CD8-positive, alpha-beta memory T cell (primary cell): ENCODE measurements around the gene DSCAM. TPM values are rescaled to one million over a fixed set of nuclear protein-coding genes. Genes with fewer than 3 reads are reported as not detected.

Source experiments
- CTCF ChIA-PET: fragments of 350-600 bp; sonication (Branson Sonifier 250); formaldehyde crosslinking; loops from one replicate; lab custom pipeline; 2021; ENCODE audit warnings: antibody characterized with exemption; lab: Charles Lee
- POLR2A ChIA-PET: fragments of 350-600 bp; sonication (Branson Sonifier 250); formaldehyde crosslinking; loops from one replicate; lab custom pipeline; 2021; ENCODE audit warnings: antibody characterized with exemption; lab: Charles Lee
- DNase-seq, 5 donors: peaks; one replicate each; pipeline versions ENCODE4 v3.0.0 to v3.0.0-alpha.2; 2020 to 2022; ENCODE audit warnings: mixed read lengths in 1 of 5
- H3K27ac ChIP-seq: one replicate; pipeline ENCODE4 v1.7.0; 2013; ENCODE audit warnings: low read depth, mild to moderate bottlenecking, low read length, moderate library complexity
- H3K27me3 ChIP-seq: 2 replicates; pipeline ENCODE4 v1.7.0; 2013; ENCODE audit warnings: low read length, mild to moderate bottlenecking; ENCODE audit not compliant: insufficient read depth, poor library complexity, severe bottlenecking
- H3K36me3 ChIP-seq: 2 replicates; pipeline ENCODE4 v1.7.0; 2013; ENCODE audit warnings: mild to moderate bottlenecking, low read length, moderate library complexity; ENCODE audit not compliant: insufficient read depth
- H3K4me1 ChIP-seq: 2 replicates; pipeline ENCODE4 v1.7.0; 2013; ENCODE audit warnings: mild to moderate bottlenecking, low read length, moderate library complexity; ENCODE audit not compliant: insufficient read depth
- H3K4me3 ChIP-seq: 2 replicates; pipeline ENCODE4 v1.7.0; 2013; ENCODE audit warnings: mild to moderate bottlenecking, low read length
- H3K9me3 ChIP-seq: 2 replicates; pipeline ENCODE4 v1.7.0; 2013; ENCODE audit warnings: mild to moderate bottlenecking, low read length
- H3K27ac Mint-ChIP-seq, 8 donors: one replicate each; pipeline ENCODE4 v1.8.0; 2020 to 2021; ENCODE audit warnings: mixed read lengths in 8 of 8, mild to moderate bottlenecking in 6 of 8, inconsistent platforms in 3 of 8, moderate library complexity in 3 of 8
- H3K27me3 Mint-ChIP-seq, 2 donors: one replicate each; pipeline ENCODE4 v1.8.0; 2020 to 2021; ENCODE audit warnings: mixed read lengths in 2 of 2, mild to moderate bottlenecking in 1 of 2, moderate library complexity in 1 of 2
- H3K36me3 Mint-ChIP-seq, 3 donors: one replicate each; pipeline ENCODE4 v1.8.0; 2020 to 2021; ENCODE audit warnings: mixed read lengths in 3 of 3, inconsistent platforms in 1 of 3, mild to moderate bottlenecking in 1 of 3
- H3K4me1 Mint-ChIP-seq, 3 donors: one replicate each; pipeline ENCODE4 v1.8.0; 2020 to 2021; ENCODE audit warnings: mixed read lengths in 3 of 3, inconsistent platforms in 1 of 3, mild to moderate bottlenecking in 1 of 3
- H3K4me3 Mint-ChIP-seq, 7 donors: one replicate each; pipeline ENCODE4 v1.8.0; 2020 to 2021; ENCODE audit warnings: mixed read lengths in 7 of 7, mild to moderate bottlenecking in 6 of 7, moderate library complexity in 4 of 7, inconsistent platforms in 2 of 7
- H3K9me3 Mint-ChIP-seq, 5 donors: one replicate each; pipeline ENCODE4 v1.8.0; 2020 to 2022; ENCODE audit warnings: mixed read lengths in 5 of 5, mild to moderate bottlenecking in 3 of 5, moderate library complexity in 2 of 5, inconsistent platforms in 1 of 5
- polyA plus RNA-seq: library from polyadenylated mRNA; unstranded; fragments of 300-500 nt; fragmentation: Illumina TruSeq; gene quantifications from one replicate; pipeline ENCODE4 v1.2.3, GENCODE V29; 2021
- total RNA-seq, 2 experiments: library from RNA; stranded (reverse); gene quantifications; one replicate each; pipeline ENCODE4 v1.2.3, GENCODE V29; 2021

DSCAM gene
- total and polyA plus RNA-seq, 3 experiments from 2014 or later: not detected

GRCh38 chr21:40689217-40689616, 157.7 kb downstream of the DSCAM start:
- H3K4me3 Mint-ChIP-seq: no peak overlapping the region
- no peaks in the 10 kb centered on the region for H3K4me1 Mint-ChIP-seq

GRCh38 chr21:40688106-40688864, 158.7 kb downstream of the DSCAM start:
- no peak overlapping the region for H3K4me3 Mint-ChIP-seq
- H3K36me3 Mint-ChIP-seq: no peaks in the 10 kb centered on the region
- H3K9me3 ChIP-seq: no peaks in the 10 kb centered on the region
- ChIA-PET CTCF (no interaction called here), POLR2A (no interaction called here)
- no peak overlapping the region for H3K27ac ChIP-seq
- no peak overlapping the region for H3K4me3 ChIP-seq
- no peaks in the 10 kb centered on the region for H3K4me1 Mint-ChIP-seq
- no peaks in the 10 kb centered on the region for H3K36me3 ChIP-seq
- peaks cover 1 to 16% (median 4%) of the 10 kb centered on the region in 5 donors for H3K9me3 Mint-ChIP-seq
- no peaks in the 10 kb centered on the region for H3K27me3 Mint-ChIP-seq
- H3K27ac Mint-ChIP-seq: no peak overlapping the region
- H3K27me3 ChIP-seq: no peaks in the 10 kb centered on the region
- H3K4me1 ChIP-seq: no peaks in the 10 kb centered on the region
- no peak for DNase-seq

More at GRCh38 chr21:40689217-40689616, 157.7 kb downstream of the DSCAM start:
- Mint-ChIP-seq H3K27ac (no peak overlapping the region), H3K9me3 (peaks cover 0 to 14% (median 0%) of the 10 kb centered on the region in 5 donors), H3K36me3 (no peaks in the 10 kb centered on the region), H3K27me3 (no peaks in the 10 kb centered on the region)
- H3K27ac ChIP-seq: no peak overlapping the region
- no peaks in the 10 kb centered on the region for H3K36me3 ChIP-seq
- no peaks in the 10 kb centered on the region for H3K27me3 ChIP-seq
- ChIA-PET POLR2A (no interaction called here), CTCF (no interaction called here)
- H3K4me1 ChIP-seq: no peaks in the 10 kb centered on the region
- no peaks in the 10 kb centered on the region for H3K9me3 ChIP-seq
- H3K4me3 ChIP-seq: no peak overlapping the region
- no peak for DNase-seq

GRCh38 chr21:40687625-40688024, 159.3 kb downstream of the DSCAM start:
- no peaks in the 10 kb centered on the region for H3K27me3 ChIP-seq
- Mint-ChIP-seq H3K36me3 (no peaks in the 10 kb centered on the region), H3K9me3 (peaks cover 6 to 16% (median 7%) of the 10 kb centered on the region in 5 donors), H3K4me3 (no peak overlapping the region), H3K4me1 (no peaks in the 10 kb centered on the region), H3K27me3 (no peaks in the 10 kb centered on the region), H3K27ac (no peak overlapping the region)
- no peaks in the 10 kb centered on the region for H3K9me3 ChIP-seq
- H3K36me3 ChIP-seq: no peaks in the 10 kb centered on the region
- H3K4me1 ChIP-seq: no peaks in the 10 kb centered on the region
- H3K27ac ChIP-seq: no peak overlapping the region
- DNase-seq: no peak
- no peak overlapping the region for H3K4me3 ChIP-seq
- ChIA-PET POLR2A (no interaction called here), CTCF (no interaction called here)

- no peaks in the 10 kb centered on the region for H3K9me3 ChIP-seq
- H3K27ac ChIP-seq: no peak overlapping the region
- Mint-ChIP-seq H3K36me3 (no peaks in the 10 kb centered on the region), H3K9me3 (peaks cover 8 to 17% (median 12%) of the 10 kb centered on the region in 5 donors), H3K4me3 (no peak overlapping the region), H3K27ac (no peak overlapping the region), H3K4me1 (no peaks in the 10 kb centered on the region), H3K27me3 (no peaks in the 10 kb centered on the region)
- no peaks in the 10 kb centered on the region for H3K27me3 ChIP-seq
- ChIA-PET POLR2A (no interaction called here), CTCF (no interaction called here)
- H3K36me3 ChIP-seq: no peaks in the 10 kb centered on the region
- H3K4me3 ChIP-seq: no peak overlapping the region
- no peak for DNase-seq
- H3K4me1 ChIP-seq: no peaks in the 10 kb centered on the region
Measured at GRCh38 chr21:40686526-40686925, 160.4 kb downstream of the DSCAM start.

- Mint-ChIP-seq H3K27ac (no peak overlapping the region), H3K4me3 (no peak overlapping the region), H3K27me3 (no peaks in the 10 kb centered on the region), H3K36me3 (no peaks in the 10 kb centered on the region), H3K9me3 (peaks cover 8 to 15% (median 12%) of the 10 kb centered on the region in 5 donors), H3K4me1 (no peaks in the 10 kb centered on the region)
- no peak for DNase-seq
- Histone ChIP-seq H3K36me3 (no peaks in the 10 kb centered on the region), H3K27ac (no peak overlapping the region), H3K4me1 (no peaks in the 10 kb centered on the region), H3K27me3 (no peaks in the 10 kb centered on the region), H3K9me3 (no peaks in the 10 kb centered on the region), H3K4me3 (no peak overlapping the region)
- CTCF ChIA-PET: no interaction called here
- POLR2A ChIA-PET: no interaction called here
Measured at GRCh38 chr21:40685141-40685540, 161.8 kb downstream of the DSCAM start.

GRCh38 chr21:40684726-40685125, 162.2 kb downstream of the DSCAM start:
- Histone ChIP-seq H3K4me1 (no peaks in the 10 kb centered on the region), H3K36me3 (no peaks in the 10 kb centered on the region), H3K27ac (no peak overlapping the region), H3K4me3 (no peak overlapping the region), H3K9me3 (no peaks in the 10 kb centered on the region), H3K27me3 (no peaks in the 10 kb centered on the region)
- DNase-seq: no peak
- no peak overlapping the region for H3K27ac Mint-ChIP-seq
- H3K9me3 Mint-ChIP-seq: peaks cover 8 to 15% (median 12%) of the 10 kb centered on the region in 5 donors
- H3K4me3 Mint-ChIP-seq: no peak overlapping the region
- POLR2A ChIA-PET: no interaction called here
- no peaks in the 10 kb centered on the region for H3K4me1 Mint-ChIP-seq
- H3K27me3 Mint-ChIP-seq: no peaks in the 10 kb centered on the region
- CTCF ChIA-PET: no interaction called here
- H3K36me3 Mint-ChIP-seq: no peaks in the 10 kb centered on the region

GRCh38 chr21:40683349-40683748, 163.6 kb downstream of the DSCAM start:
- Histone ChIP-seq H3K9me3 (no peaks in the 10 kb centered on the region), H3K4me3 (no peak overlapping the region), H3K36me3 (no peaks in the 10 kb centered on the region), H3K27ac (no peak overlapping the region), H3K27me3 (no peaks in the 10 kb centered on the region), H3K4me1 (no peaks in the 10 kb centered on the region)
- ChIA-PET POLR2A (no interaction called here), CTCF (no interaction called here)
- Mint-ChIP-seq H3K36me3 (no peaks in the 10 kb centered on the region), H3K4me1 (no peaks in the 10 kb centered on the region), H3K4me3 (no peak overlapping the region), H3K27me3 (no peaks in the 10 kb centered on the region), H3K9me3 (peaks cover 8 to 15% (median 12%) of the 10 kb centered on the region in 5 donors), H3K27ac (no peak overlapping the region)
- no peak for DNase-seq

GRCh38 chr21:40681164-40681859, 165.6 kb downstream of the DSCAM start:
- Histone ChIP-seq H3K4me3 (no peak overlapping the region), H3K9me3 (no peaks in the 10 kb centered on the region), H3K27me3 (no peaks in the 10 kb centered on the region), H3K36me3 (no peaks in the 10 kb centered on the region), H3K4me1 (no peaks in the 10 kb centered on the region), H3K27ac (no peak overlapping the region)
- POLR2A ChIA-PET: no interaction called here
- no peaks in the 10 kb centered on the region for H3K36me3 Mint-ChIP-seq
- H3K9me3 Mint-ChIP-seq: peaks cover 8 to 15% (median 13%) of the 10 kb centered on the region in 5 donors
- no peaks in the 10 kb centered on the region for H3K4me1 Mint-ChIP-seq
- H3K27me3 Mint-ChIP-seq: no peaks in the 10 kb centered on the region
- no peak overlapping the region for H3K4me3 Mint-ChIP-seq
- CTCF ChIA-PET: no interaction called here
- DNase-seq: no peak
- H3K27ac Mint-ChIP-seq: no peak overlapping the region
